Heart right ventricle (tissue), 16 donors: ENCODE data around the gene ZNF148. TPM values are rescaled to one million over a fixed set of nuclear protein-coding genes. Genes with fewer than 3 reads are reported as not detected.
"Not testable (repeated sequence)": the region's sequence is repeated elsewhere in the genome, so short reads cannot be mapped to it uniquely, and the experiment has no call there.

Experiments used
- ATAC-seq, 8 donors: fragments of 200-7000 bp; cut with Tn5 transposase; one replicate each; pipeline ENCODE4 v1.9.1; 2020; ENCODE audit warnings: mild to moderate bottlenecking in 8 of 8, moderate library complexity in 8 of 8, moderate number of reproducible peaks in 1 of 8
- DNase-seq, 2 donors: peaks; one replicate each; pipeline ENCODE4 v3.0.0-alpha.2; 2020
- H3K27ac ChIP-seq, 10 donors: fragments of 200-600 bp; sonication (generic) in 2 of 10; one replicate each; pipeline versions ENCODE4 v1.5.0 to v1.8.0; 2020 to 2022; ENCODE audit warnings: mild to moderate bottlenecking in 3 of 10
- H3K27me3 ChIP-seq, 7 donors: fragments of 200-600 bp; one replicate each; pipeline ENCODE4 v1.8.0; 2021 to 2022; ENCODE audit warnings: mild to moderate bottlenecking in 2 of 7
- H3K36me3 ChIP-seq, 9 donors: fragments of 200-600 bp; sonication (generic) in 1 of 9; one replicate each; pipeline versions ENCODE4 v1.5.0 to v1.8.0; 2020 to 2022; ENCODE audit warnings: mild to moderate bottlenecking in 2 of 9
- H3K4me1 ChIP-seq, 9 donors: fragments of 200-600 bp; sonication (generic) in 1 of 9; one replicate each; pipeline versions ENCODE4 v1.5.0 to v1.8.0; 2020 to 2022; ENCODE audit warnings: mild to moderate bottlenecking in 4 of 9
- H3K4me3 ChIP-seq, 10 donors: fragments of 200-600 bp; sonication (generic) in 2 of 10; one replicate each; pipeline versions ENCODE4 v1.5.0 to v1.8.0; 2020 to 2022; ENCODE audit warnings: mild to moderate bottlenecking in 7 of 10, moderate library complexity in 2 of 10
- H3K9me3 ChIP-seq, 11 donors: fragments of 200-600 bp in 10 of 11; sonication (generic) in 2 of 11; one replicate each; pipeline versions ENCODE4 v1.5.0 to v1.8.0; 2013 to 2022; ENCODE audit warnings: mild to moderate bottlenecking in 2 of 11, control low read depth in 1 of 11, moderate library complexity in 1 of 11
- CTCF ChIP-seq, 9 donors: fragments of 200-600 bp; sonication (generic) in 2 of 9; IDR thresholded peaks; one replicate each; pipeline versions ENCODE4 v1.5.0 to v1.8.0; 2021 to 2022; ENCODE audit warnings: antibody characterized with exemption in 9 of 9, mild to moderate bottlenecking in 5 of 9, moderate library complexity in 1 of 9
- WGBS, 2 donors: extraction: QIAGEN DNeasy Blood & Tissue Kit; methylation state at CpG; one replicate each; pipeline ENCODE4 v1.1.7; 2013; ENCODE audit warnings: inconsistent platforms in 1 of 2; 5-methylcytosine and 5-hydroxymethylcytosine counted together
- intact Hi-C, 10 donors: fragments of 100-400 bp; cut with DNase I; formaldehyde crosslinking; loops; one replicate each; pipeline versions ENCODE4 v1.11.1 to v1.14.2; 2022
- polyA plus RNA-seq, 2 donors: library from polyadenylated mRNA; stranded (reverse); fragments of 200-250 nt; gene quantifications; one replicate each; pipeline ENCODE4 v1.2.3, GENCODE V29; 2013
- total RNA-seq, 10 donors: library from RNA; stranded (reverse); fragmentation: NEBNext Ultra II Directional in 3 of 10; extraction: Animal tissue kit (Norgen Biotek cat#: 25700) in 3 of 10; gene quantifications; one replicate each; pipeline versions ENCODE4 v1.2.1 to v1.2.4, GENCODE V29; 2021 to 2023
- donor health status: Arrhythmogenic right ventricular cardiomyopathy.
- donor health status: ischemic (EF 13 %, LVEDD 7.1; RV severe dilation, severe dysfunction).
- donor health status: healthy with polysubstance abuse.
- donor health status: DM: no; HTN: yes; CAD: no.
- donor health status: DM: no; HTN: no; CAD: no.
- donor health status: ischemic (EF 25% LVEDD 6.9; RV normal size, moderate dysfunction).
- donor health status: ischemic (EF 25% LVEDD 5.7; RV mildly dilated, moderate dysfunction).
- donor health status: healthy.
- donor health status: DM: yes; HTN: yes; CAD: no.
- donor health status: Ischemic cardiomyopathy.
- donor health status: ischemic (EF 35%, LVEDD 5.7; RV mildly dilated, moderate dysfunction).
- donor health status: nonischemic (EF 11% LVEDD 7.7; RV severe dilation, severe dysfunction).
- donor health status: DM: yes; HTN: yes; CAD: no.
- donor health status: PGD.
- donor health status: ischemic (EF 29% LVEDD 5.4; RV normal size, mild dysfunction).
- donor health status: nonischemic (EF 23%, LVEDD 6.1; RV moderate dilation, normal function).

Gene ZNF148
- total and polyA plus RNA-seq, 12 donors, result 2.9 to 59.6 (median 44.7) TPM

- Histone ChIP-seq H3K9me3 (no peaks in the 10 kb centered on the region), H3K36me3 (no peaks in the 10 kb centered on the region), H3K27me3 (peaks cover 0 to 4% (median 0%) of the 10 kb centered on the region in 7 donors), H3K27ac (no peak overlapping the region), H3K4me3 (no peak overlapping the region), H3K4me1 (no peaks in the 10 kb centered on the region)
- DNase-seq (no peak), ATAC-seq (no peak)
- no peak for TF ChIP-seq CTCF (IDR thresholded peaks at IDR 0.05)
- WGBS, 2 donors, result 91 to 92% methylated on average over 6 of the region's 6 CpGs
- intact Hi-C loops, result loop anchor here in 1 of 10 donors (10.0 kb wide), 1 partner anchor 206 kb away; no protein-coding TSS in a partner anchor
These were observed 35.8 kb upstream of the ZNF148 start for GRCh38 chr3:125410922-125411321.

GRCh38 chr3:125406070-125406469, 30.9 kb upstream of the ZNF148 start:
- WGBS, 2 donors, result 92 to 95% methylated on average over 2 of the region's 2 CpGs
- TF ChIP-seq CTCF (IDR thresholded peaks at IDR 0.05), result no peak
- intact Hi-C loops, result no loop called here

GRCh38 chr3:125405515-125405914, 30.4 kb upstream of the ZNF148 start:
- ATAC-seq, intact Hi-C loops, H3K9me3 ChIP-seq, H3K27me3 ChIP-seq, H3K4me3 ChIP-seq, H3K27ac ChIP-seq, DNase-seq, H3K36me3 ChIP-seq, H3K4me1 ChIP-seq: not testable (repeated sequence)
- WGBS, 2 donors, result 92% methylated on average over 4 of the region's 4 CpGs

More at GRCh38 chr3:125406070-125406469, 30.9 kb upstream of the ZNF148 start:
- Histone ChIP-seq H3K9me3 (no peaks in the 10 kb centered on the region), H3K4me3 (no peak overlapping the region), H3K27ac (no peak overlapping the region), H3K4me1 (no peaks in the 10 kb centered on the region), H3K27me3 (peaks cover 0 to 4% (median 0%) of the 10 kb centered on the region in 7 donors), H3K36me3 (no peaks in the 10 kb centered on the region)
- no peak for DNase-seq
- no peak for ATAC-seq

GRCh38 chr3:125403789-125404188, 28.7 kb upstream of the ZNF148 start:
- H3K27ac ChIP-seq, result no peak overlapping the region
- H3K4me1 ChIP-seq, result no peaks in the 10 kb centered on the region
- H3K36me3 ChIP-seq, result no peaks in the 10 kb centered on the region
- TF ChIP-seq CTCF (IDR thresholded peaks at IDR 0.05), result no peak
- intact Hi-C loops, result no loop called here
- 86 to 91% methylated on average over 2 of the region's 2 CpGs for WGBS, 2 donors
- DNase-seq, result no peak
- ATAC-seq, result no peak
- H3K27me3 ChIP-seq, result no peaks in the 10 kb centered on the region
- H3K9me3 ChIP-seq, result no peaks in the 10 kb centered on the region
- no peak overlapping the region for H3K4me3 ChIP-seq

- no peak overlapping the region for H3K27ac ChIP-seq
- DNase-seq (no peak), ATAC-seq (no peak)
- no peak for TF ChIP-seq CTCF (IDR thresholded peaks at IDR 0.05)
- WGBS, 2 donors, result 78 to 81% methylated on average over 2 of the region's 2 CpGs
- intact Hi-C loops, result no loop called here
- H3K4me3 ChIP-seq, result no peak overlapping the region
- no peaks in the 10 kb centered on the region for H3K9me3 ChIP-seq
- H3K4me1 ChIP-seq, result no peaks in the 10 kb centered on the region
- H3K36me3 ChIP-seq, result no peaks in the 10 kb centered on the region
- H3K27me3 ChIP-seq, result no peaks in the 10 kb centered on the region
These were observed 27.5 kb upstream of the ZNF148 start for GRCh38 chr3:125402639-125403038.
